ENCODE data around the gene PCDHA1. TPM values are rescaled to one million over a fixed set of nuclear protein-coding genes. Genes with fewer than 3 reads are reported as not detected.

The PCDHA1 gene
- total RNA-seq, 6 experiments from 2014 or later, result 0.09 to 0.22 (median 0.14) TPM

GRCh38 chr5:141051521-141051866, 265.6 kb downstream of the PCDHA1 start:
- no peak for DNase-seq
- peak overlapping the region; percentile 53 for H3K4me3 Mint-ChIP-seq
- no peaks in the 10 kb centered on the region for H3K36me3 Mint-ChIP-seq (ENCODE audit: low read depth)
- H3K9me3 Mint-ChIP-seq, result peaks cover 4% of the 10 kb centered on the region
- H3K27ac Mint-ChIP-seq, result no peak overlapping the region
- TF ChIP-seq, protein P1, sequence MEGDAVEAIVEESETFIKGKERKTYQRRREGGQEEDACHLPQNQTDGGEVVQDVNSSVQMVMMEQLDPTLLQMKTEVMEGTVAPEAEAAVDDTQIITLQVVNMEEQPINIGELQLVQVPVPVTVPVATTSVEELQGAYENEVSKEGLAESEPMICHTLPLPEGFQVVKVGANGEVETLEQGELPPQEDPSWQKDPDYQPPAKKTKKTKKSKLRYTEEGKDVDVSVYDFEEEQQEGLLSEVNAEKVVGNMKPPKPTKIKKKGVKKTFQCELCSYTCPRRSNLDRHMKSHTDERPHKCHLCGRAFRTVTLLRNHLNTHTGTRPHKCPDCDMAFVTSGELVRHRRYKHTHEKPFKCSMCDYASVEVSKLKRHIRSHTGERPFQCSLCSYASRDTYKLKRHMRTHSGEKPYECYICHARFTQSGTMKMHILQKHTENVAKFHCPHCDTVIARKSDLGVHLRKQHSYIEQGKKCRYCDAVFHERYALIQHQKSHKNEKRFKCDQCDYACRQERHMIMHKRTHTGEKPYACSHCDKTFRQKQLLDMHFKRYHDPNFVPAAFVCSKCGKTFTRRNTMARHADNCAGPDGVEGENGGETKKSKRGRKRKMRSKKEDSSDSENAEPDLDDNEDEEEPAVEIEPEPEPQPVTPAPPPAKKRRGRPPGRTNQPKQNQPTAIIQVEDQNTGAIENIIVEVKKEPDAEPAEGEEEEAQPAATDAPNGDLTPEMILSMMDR (IDR thresholded peaks at IDR 0.05), result no peak
- H3K4me1 Mint-ChIP-seq (ENCODE audit: low read depth), result no peaks in the 10 kb centered on the region
- H3K27me3 Mint-ChIP-seq (ENCODE audit: insufficient read depth), result peaks cover 3% of the 10 kb centered on the region

Other genes with a start within 250 kb of the PCDHA1 start
- 1 to 10 TPM; 1.8 to 4.0 (median 2.9) TPM for gene EIF4EBP3, start 238.5 kb upstream of the PCDHA1 start, total RNA-seq (2021; fragmentation: NEBNext Ultra II Directional; extraction: Animal tissue kit (Norgen Biotek cat#: 25700))
- 10 to 100 TPM; 50.0 to 62.3 (median 59.4) TPM for gene SRA1, start 228.7 kb upstream of the PCDHA1 start, total RNA-seq (2021; fragmentation: NEBNext Ultra II Directional; extraction: Animal tissue kit (Norgen Biotek cat#: 25700))
- 10 to 100 TPM; 11.0 to 13.0 (median 11.7) TPM for gene APBB3, start 221.5 kb upstream of the PCDHA1 start, total RNA-seq (2021; fragmentation: NEBNext Ultra II Directional; extraction: Animal tissue kit (Norgen Biotek cat#: 25700))
- 10 to 100 TPM; 64.1 to 72.8 (median 71.2) TPM for gene SLC35A4, start 221.3 kb upstream of the PCDHA1 start, total RNA-seq (2021; fragmentation: NEBNext Ultra II Directional; extraction: Animal tissue kit (Norgen Biotek cat#: 25700))
- 1 to 10 TPM in 5 of 6 experiments, under 1 TPM in 1; 0.84 to 1.9 (median 1.3) TPM for gene CD14, start 153.0 kb upstream of the PCDHA1 start, total RNA-seq (2021; fragmentation: NEBNext Ultra II Directional; extraction: Animal tissue kit (Norgen Biotek cat#: 25700))
- 1 to 10 TPM; 3.6 to 7.2 (median 6.1) TPM for gene TMCO6, start 146.7 kb upstream of the PCDHA1 start, total RNA-seq (2021; fragmentation: NEBNext Ultra II Directional; extraction: Animal tissue kit (Norgen Biotek cat#: 25700))
- gene NDUFA2, start 138.5 kb upstream of the PCDHA1 start, total RNA-seq (2021; fragmentation: NEBNext Ultra II Directional; extraction: Animal tissue kit (Norgen Biotek cat#: 25700)), result 10 to 100 TPM; 60.5 to 73.9 (median 67.0) TPM
- gene IK, start 138.3 kb upstream of the PCDHA1 start, total RNA-seq (2021; fragmentation: NEBNext Ultra II Directional; extraction: Animal tissue kit (Norgen Biotek cat#: 25700)), result 100 to 1,000 TPM in 4 of 6 experiments, 10 to 100 TPM in 2; 83.3 to 116 (median 109) TPM
- 10 to 100 TPM; 23.7 to 28.3 (median 25.8) TPM for gene WDR55, start 121.2 kb upstream of the PCDHA1 start, total RNA-seq (2021; fragmentation: NEBNext Ultra II Directional; extraction: Animal tissue kit (Norgen Biotek cat#: 25700))
- gene DND1, start 112.6 kb upstream of the PCDHA1 start, total RNA-seq (2021; fragmentation: NEBNext Ultra II Directional; extraction: Animal tissue kit (Norgen Biotek cat#: 25700)), result under 1 TPM; 0.26 to 0.59 (median 0.41) TPM
- 100 to 1,000 TPM in 1 of 6 experiments, 10 to 100 TPM in 5; 89.1 to 102 (median 96.8) TPM for gene HARS1, start 94.8 kb upstream of the PCDHA1 start, total RNA-seq (2021; fragmentation: NEBNext Ultra II Directional; extraction: Animal tissue kit (Norgen Biotek cat#: 25700))
- 10 to 100 TPM; 22.1 to 23.5 (median 22.9) TPM for gene HARS2, start 94.7 kb upstream of the PCDHA1 start, total RNA-seq (2021; fragmentation: NEBNext Ultra II Directional; extraction: Animal tissue kit (Norgen Biotek cat#: 25700))
- gene ZMAT2, start 85.7 kb upstream of the PCDHA1 start, total RNA-seq (2021; fragmentation: NEBNext Ultra II Directional; extraction: Animal tissue kit (Norgen Biotek cat#: 25700)), result 10 to 100 TPM; 59.1 to 68.5 (median 63.8) TPM
- gene PCDHA2, start 8.7 kb downstream of the PCDHA1 start, total RNA-seq (2021; fragmentation: NEBNext Ultra II Directional; extraction: Animal tissue kit (Norgen Biotek cat#: 25700)), result under 1 TPM in 1 of 6 experiments, not detected in 5; 0.13 TPM
- gene PCDHA3, start 14.9 kb downstream of the PCDHA1 start, total RNA-seq (2021; fragmentation: NEBNext Ultra II Directional; extraction: Animal tissue kit (Norgen Biotek cat#: 25700)), result under 1 TPM in 1 of 6 experiments, not detected in 5; 0.05 TPM
- gene PCDHA4, start 20.9 kb downstream of the PCDHA1 start, total RNA-seq (2021; fragmentation: NEBNext Ultra II Directional; extraction: Animal tissue kit (Norgen Biotek cat#: 25700)), result under 1 TPM in 1 of 6 experiments, not detected in 5; 0.05 TPM
- not detected for gene PCDHA5, start 35.5 kb downstream of the PCDHA1 start, total RNA-seq (2021; fragmentation: NEBNext Ultra II Directional; extraction: Animal tissue kit (Norgen Biotek cat#: 25700))
- under 1 TPM in 3 of 6 experiments, not detected in 3; 0.07 to 0.09 (median 0.08) TPM for gene PCDHA6, start 41.8 kb downstream of the PCDHA1 start, total RNA-seq (2021; fragmentation: NEBNext Ultra II Directional; extraction: Animal tissue kit (Norgen Biotek cat#: 25700))
- under 1 TPM; 0.09 to 0.26 (median 0.20) TPM for gene PCDHA7, start 48.1 kb downstream of the PCDHA1 start, total RNA-seq (2021; fragmentation: NEBNext Ultra II Directional; extraction: Animal tissue kit (Norgen Biotek cat#: 25700))
- under 1 TPM in 2 of 6 experiments, not detected in 4; 0.05 to 0.12 TPM for gene PCDHA8, start 55.0 kb downstream of the PCDHA1 start, total RNA-seq (2021; fragmentation: NEBNext Ultra II Directional; extraction: Animal tissue kit (Norgen Biotek cat#: 25700))
- under 1 TPM in 1 of 6 experiments, not detected in 5; 0.03 TPM for gene PCDHA9, start 62.2 kb downstream of the PCDHA1 start, total RNA-seq (2021; fragmentation: NEBNext Ultra II Directional; extraction: Animal tissue kit (Norgen Biotek cat#: 25700))
- gene PCDHA10, start 69.8 kb downstream of the PCDHA1 start, total RNA-seq (2021; fragmentation: NEBNext Ultra II Directional; extraction: Animal tissue kit (Norgen Biotek cat#: 25700)), result not detected
- under 1 TPM in 4 of 6 experiments, not detected in 2; 0.07 to 0.14 (median 0.11) TPM for gene PCDHA11, start 82.8 kb downstream of the PCDHA1 start, total RNA-seq (2021; fragmentation: NEBNext Ultra II Directional; extraction: Animal tissue kit (Norgen Biotek cat#: 25700))
- gene PCDHA12, start 89.2 kb downstream of the PCDHA1 start, total RNA-seq (2021; fragmentation: NEBNext Ultra II Directional; extraction: Animal tissue kit (Norgen Biotek cat#: 25700)), result under 1 TPM in 5 of 6 experiments, not detected in 1; 0.09 to 0.34 (median 0.20) TPM
- gene PCDHA13, start 96.0 kb downstream of the PCDHA1 start, total RNA-seq (2021; fragmentation: NEBNext Ultra II Directional; extraction: Animal tissue kit (Norgen Biotek cat#: 25700)), result not detected
- not detected for gene PCDHAC1, start 140.2 kb downstream of the PCDHA1 start, total RNA-seq (2021; fragmentation: NEBNext Ultra II Directional; extraction: Animal tissue kit (Norgen Biotek cat#: 25700))
- gene PCDHAC2, start 180.3 kb downstream of the PCDHA1 start, total RNA-seq (2021; fragmentation: NEBNext Ultra II Directional; extraction: Animal tissue kit (Norgen Biotek cat#: 25700)), result not detected

Data from HFFc6 (cell line).